B cell (primary cell): ENCODE measurements around the gene CCDC178.

Experiments used
- EZH2 ChIP-seq: IDR thresholded peaks from 2 replicates; pipeline ENCODE4 v1.6.1; 2012; ENCODE audit warnings: borderline replicate concordance, low read depth, mild to moderate bottlenecking, moderate library complexity, low read length; ENCODE audit not compliant: insufficient read depth, poor library complexity, severe bottlenecking
- TF ChIP-seq, protein P1 (sequence below): fragments of 200-600 bp; IDR thresholded peaks from one replicate; pipeline ENCODE4 v1.8.0; 2022; ENCODE audit warnings: antibody characterized with exemption, mild to moderate bottlenecking

GRCh38 chr18:32937066-32937465 lies 503.5 kb downstream of the CCDC178 start:
- TF ChIP-seq, protein P1, sequence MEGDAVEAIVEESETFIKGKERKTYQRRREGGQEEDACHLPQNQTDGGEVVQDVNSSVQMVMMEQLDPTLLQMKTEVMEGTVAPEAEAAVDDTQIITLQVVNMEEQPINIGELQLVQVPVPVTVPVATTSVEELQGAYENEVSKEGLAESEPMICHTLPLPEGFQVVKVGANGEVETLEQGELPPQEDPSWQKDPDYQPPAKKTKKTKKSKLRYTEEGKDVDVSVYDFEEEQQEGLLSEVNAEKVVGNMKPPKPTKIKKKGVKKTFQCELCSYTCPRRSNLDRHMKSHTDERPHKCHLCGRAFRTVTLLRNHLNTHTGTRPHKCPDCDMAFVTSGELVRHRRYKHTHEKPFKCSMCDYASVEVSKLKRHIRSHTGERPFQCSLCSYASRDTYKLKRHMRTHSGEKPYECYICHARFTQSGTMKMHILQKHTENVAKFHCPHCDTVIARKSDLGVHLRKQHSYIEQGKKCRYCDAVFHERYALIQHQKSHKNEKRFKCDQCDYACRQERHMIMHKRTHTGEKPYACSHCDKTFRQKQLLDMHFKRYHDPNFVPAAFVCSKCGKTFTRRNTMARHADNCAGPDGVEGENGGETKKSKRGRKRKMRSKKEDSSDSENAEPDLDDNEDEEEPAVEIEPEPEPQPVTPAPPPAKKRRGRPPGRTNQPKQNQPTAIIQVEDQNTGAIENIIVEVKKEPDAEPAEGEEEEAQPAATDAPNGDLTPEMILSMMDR = no peak
- TF ChIP-seq EZH2 = no peak
